SK-N-SH (cell line): Measurements from ENCODE around the gene WDR49. TPM values are rescaled to one million over a fixed set of nuclear protein-coding genes. Genes with fewer than 3 reads are reported as not detected.

Experiments
- CTCF ChIA-PET: fragments of 300-600, 350-600 bp; formaldehyde crosslinking; extraction: SDS; loops from one replicate; lab custom pipeline; 2021; lab: Yijun Ruan, JAX
- POLR2A ChIA-PET: fragments of 350-600 bp; sonication (Branson Sonifier 250); formaldehyde crosslinking; extraction: SDS; loops from one replicate; lab custom pipeline; 2020; ENCODE audit warnings: antibody characterized with exemption, inconsistent platforms; lab: Yijun Ruan, JAX
- DNase-seq: peaks from one replicate; pipeline ENCODE4 v3.0.0; 2012
- H2AFZ ChIP-seq: fragments of 200-600 bp; sonication (generic); 2 replicates; pipeline ENCODE4 v1.8.1; 2016; ENCODE audit warnings: antibody characterized with exemption, mild to moderate bottlenecking, low read depth
- H3F3A ChIP-seq: fragments of 200-600 bp; sonication (generic); replicated peaks from 2 replicates; pipeline ENCODE3; 2016; ENCODE audit warnings: antibody characterized with exemption, mild to moderate bottlenecking; ENCODE audit not compliant: insufficient read depth
- H3K27ac ChIP-seq, 2 experiments: fragments of 200-500 bp in 1 of 2; fragments of 200-600 bp in 1 of 2; sonication (Bioruptor generic) in 1 of 2; sonication (generic), shearing (Covaris generic) in 1 of 2; 2 replicates each; pipeline versions ENCODE4 v1.5.1 to v1.6.1; 2014 to 2016; ENCODE audit warnings: low read depth in 2 of 2, inconsistent platforms in 1 of 2, low read length in 1 of 2, mild to moderate bottlenecking in 1 of 2, mixed read lengths in 1 of 2
- H3K27me3 ChIP-seq: fragments of 200-600 bp; sonication (generic), shearing (Covaris generic); 2 replicates; pipeline ENCODE4 v1.6.1; 2016; ENCODE audit warnings: mixed run types; ENCODE audit not compliant: insufficient read depth
- H3K36me3 ChIP-seq, 2 experiments: fragments of 200-500 bp in 1 of 2; fragments of 200-600 bp in 1 of 2; sonication (Bioruptor generic) in 1 of 2; sonication (generic) in 1 of 2; replicated peaks in 1 of 2; 2 replicates each; pipeline versions ENCODE3 to v1.5.1; 2014 to 2016; ENCODE audit warnings: low read length in 1 of 2, mild to moderate bottlenecking in 1 of 2; ENCODE audit not compliant: insufficient read depth in 2 of 2, control insufficient read depth in 1 of 2
- H3K4me1 ChIP-seq, 2 experiments: fragments of 200-500 bp in 1 of 2; fragments of 200-600 bp in 1 of 2; sonication (Bioruptor generic) in 1 of 2; sonication (generic), shearing (Covaris generic) in 1 of 2; 2 replicates each; pipeline versions ENCODE4 v1.5.1 to v1.6.1; 2014 to 2016; ENCODE audit warnings: low read depth in 1 of 2, low read length in 1 of 2, mixed run types in 1 of 2; ENCODE audit not compliant: insufficient read depth in 2 of 2, control insufficient read depth in 1 of 2
- H3K4me2 ChIP-seq: fragments of 200-600 bp; sonication (generic), shearing (Covaris generic); 2 replicates; pipeline ENCODE4 v1.6.1; 2017; ENCODE audit warnings: mixed run types
- H3K4me3 ChIP-seq, 2 experiments: fragments of 200-500 bp in 1 of 2; fragments of 200-600 bp in 1 of 2; sonication (Bioruptor generic) in 1 of 2; sonication (generic), shearing (Covaris generic) in 1 of 2; 2 replicates each; pipeline versions ENCODE4 v1.5.1 to v1.8.1; 2014 to 2016; ENCODE audit warnings: low read depth in 2 of 2, inconsistent platforms in 1 of 2, low read length in 1 of 2, mild to moderate bottlenecking in 1 of 2, mixed read lengths in 1 of 2, moderate library complexity in 1 of 2
- H3K79me2 ChIP-seq: fragments of 200-600 bp; sonication (generic); 2 replicates; pipeline ENCODE4 v1.8.1; 2017; ENCODE audit warnings: mild to moderate bottlenecking; ENCODE audit not compliant: insufficient read depth
- H3K9ac ChIP-seq: fragments of 200-600 bp; sonication (generic); 2 replicates; pipeline ENCODE4 v1.6.1; 2017; ENCODE audit warnings: mixed run types
- H3K9me2 ChIP-seq: fragments of 200-600 bp; sonication (generic); 2 replicates; pipeline ENCODE4 v1.6.1; 2017; ENCODE audit warnings: mixed run types
- H3K9me3 ChIP-seq: fragments of 200-600 bp; sonication (generic); 2 replicates; pipeline ENCODE4 v1.6.1; 2017; ENCODE audit warnings: mixed run types, mild to moderate bottlenecking, moderate library complexity
- H4K20me1 ChIP-seq: fragments of 200-600 bp; sonication (generic); 2 replicates; pipeline ENCODE4 v1.6.1; 2017; ENCODE audit warnings: mild to moderate bottlenecking, mixed run types; ENCODE audit not compliant: insufficient read depth
- EZH2phosphoT487 ChIP-seq: fragments of 200-600 bp; sonication (generic); IDR thresholded peaks from 2 replicates; pipeline ENCODE4 v1.6.1; 2017; ENCODE audit warnings: low read depth, mixed run types, mild to moderate bottlenecking, antibody characterized with exemption, moderate library complexity, borderline replicate concordance
- FOXM1 ChIP-seq: IDR thresholded peaks from 2 replicates; pipeline ENCODE4 v1.4.0; 2012; ENCODE audit warnings: low read depth, mild to moderate bottlenecking
- IRF3 ChIP-seq: fragments of 150-350 bp; IDR thresholded peaks from 2 replicates; pipeline ENCODE4 v1.6.1; 2016; ENCODE audit warnings: mild to moderate bottlenecking, low read depth, low read length
- MXI1 ChIP-seq: IDR thresholded peaks from 2 replicates; pipeline ENCODE4 v1.6.1; 2012; ENCODE audit warnings: mild to moderate bottlenecking, low read depth, low read length, improper control_type of control experiment
- REST ChIP-seq: IDR thresholded peaks from 2 replicates; pipeline ENCODE4 v1.6.1; 2012; ENCODE audit warnings: mild to moderate bottlenecking, low read depth, low read length, moderate library complexity
- SIN3A ChIP-seq: IDR thresholded peaks from 2 replicates; pipeline ENCODE4 v1.6.1; 2012; ENCODE audit warnings: low read depth, mild to moderate bottlenecking, low read length, moderate library complexity, borderline replicate concordance
- SMC3 ChIP-seq: IDR thresholded peaks from 2 replicates; pipeline ENCODE4 v1.6.1; 2012; ENCODE audit warnings: low read depth, low read length, improper control_type of control experiment
- ZBTB33 ChIP-seq: IDR thresholded peaks from 2 replicates; pipeline ENCODE4 v1.4.0; 2012; ENCODE audit warnings: low read depth, borderline replicate concordance
- WGBS: methylation state at CpG from one replicate; pipeline ENCODE4 v1.1.6; 2017; ENCODE audit warnings: low lambda C conversion rate; 5-methylcytosine and 5-hydroxymethylcytosine counted together
- polyA plus RNA-seq, 3 experiments: library from polyadenylated mRNA; depleted of rRNA; stranded (reverse); fragments of >200 nt; gene quantifications; 2 replicates each; pipeline ENCODE4 v1.2.3, GENCODE V29; 2012

WDR49 gene
- polyA plus RNA-seq, 1 of the 3 experiments (the other 2 are of a cell fraction): not detected

- DNase-seq: no peak
- Histone ChIP-seq H3K79me2 (no peaks in the 10 kb centered on the region), H3K27ac (no peak overlapping the region), H3F3A (peaks cover 5% of the 10 kb centered on the region), H3K9me3 (no peaks in the 10 kb centered on the region), H3K9ac (no peak overlapping the region), H3K36me3 (peaks cover 4 to 10% of the 10 kb centered on the region in 2 experiments), H4K20me1 (no peaks in the 10 kb centered on the region), H3K4me1 (no peaks in the 10 kb centered on the region), H3K27me3 (no peaks in the 10 kb centered on the region), H2AFZ (no peak overlapping the region), H3K4me2 (no peak overlapping the region), H3K9me2 (no peaks in the 10 kb centered on the region), H3K4me3 (no peak overlapping the region)
- CTCF ChIA-PET: interaction anchor here (0.8 to 0.9 kb wide), 2 partner anchors 16 to 18 kb away, joined by 3 read pairs; no protein-coding TSS in a partner anchor
- TF ChIP-seq SIN3A (no peak), REST (no peak), MXI1 (no peak), FOXM1 (no peak), ZBTB33 (no peak), EZH2phosphoT487 (no peak)
- WGBS: 31% methylated on average over 1 of the region's 1 CpG
- POLR2A ChIA-PET: no interaction called here
Measured at GRCh38 chr3:167668651-167669050, 14.9 kb upstream of the WDR49 start.

- no peaks in the 10 kb centered on the region for H3K9me3 ChIP-seq
- no peaks in the 10 kb centered on the region for H3K79me2 ChIP-seq
- no peaks in the 10 kb centered on the region for H4K20me1 ChIP-seq
- H3K4me1 ChIP-seq: no peaks in the 10 kb centered on the region
- no peak overlapping the region for H3K9ac ChIP-seq
- no peaks in the 10 kb centered on the region for H3K9me2 ChIP-seq
- POLR2A ChIA-PET: no interaction called here
- CTCF ChIA-PET: no interaction called here
- no peak for DNase-seq
- H3K4me2 ChIP-seq: no peak overlapping the region
- no peak overlapping the region for H3K4me3 ChIP-seq
- WGBS: 98% methylated on average over 2 of the region's 2 CpGs
- no peaks in the 10 kb centered on the region for H3K27me3 ChIP-seq
- no peak overlapping the region for H2AFZ ChIP-seq
- H3K36me3 ChIP-seq: peaks cover 0 to under 1% of the 10 kb centered on the region in 2 experiments
- peaks cover 5% of the 10 kb centered on the region for H3F3A ChIP-seq
- no peak for TF ChIP-seq IRF3
- no peak for TF ChIP-seq SMC3
- TF ChIP-seq EZH2phosphoT487: no peak
- H3K27ac ChIP-seq: no peak overlapping the region
Measured at GRCh38 chr3:167666563-167666962, 12.8 kb upstream of the WDR49 start.
